Measurements from ENCODE around the gene ATP5ME.

- TF ChIP-seq EZH2 (IDR thresholded peaks at IDR 0.05; ENCODE audit: borderline replicate concordance, low read length): no peak
- TF ChIP-seq, protein P1, sequence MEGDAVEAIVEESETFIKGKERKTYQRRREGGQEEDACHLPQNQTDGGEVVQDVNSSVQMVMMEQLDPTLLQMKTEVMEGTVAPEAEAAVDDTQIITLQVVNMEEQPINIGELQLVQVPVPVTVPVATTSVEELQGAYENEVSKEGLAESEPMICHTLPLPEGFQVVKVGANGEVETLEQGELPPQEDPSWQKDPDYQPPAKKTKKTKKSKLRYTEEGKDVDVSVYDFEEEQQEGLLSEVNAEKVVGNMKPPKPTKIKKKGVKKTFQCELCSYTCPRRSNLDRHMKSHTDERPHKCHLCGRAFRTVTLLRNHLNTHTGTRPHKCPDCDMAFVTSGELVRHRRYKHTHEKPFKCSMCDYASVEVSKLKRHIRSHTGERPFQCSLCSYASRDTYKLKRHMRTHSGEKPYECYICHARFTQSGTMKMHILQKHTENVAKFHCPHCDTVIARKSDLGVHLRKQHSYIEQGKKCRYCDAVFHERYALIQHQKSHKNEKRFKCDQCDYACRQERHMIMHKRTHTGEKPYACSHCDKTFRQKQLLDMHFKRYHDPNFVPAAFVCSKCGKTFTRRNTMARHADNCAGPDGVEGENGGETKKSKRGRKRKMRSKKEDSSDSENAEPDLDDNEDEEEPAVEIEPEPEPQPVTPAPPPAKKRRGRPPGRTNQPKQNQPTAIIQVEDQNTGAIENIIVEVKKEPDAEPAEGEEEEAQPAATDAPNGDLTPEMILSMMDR (IDR thresholded peaks at IDR 0.05; ENCODE audit: low read length): no peak
These were observed 34.5 kb upstream of the ATP5ME start for GRCh38 chr4:708631-708933.

Data from OCI-LY1 (cell line).